MM.1S (cell line): Measurements from ENCODE around the gene TMEM141.

ENCODE experiments used
- CTCF ChIP-seq: fragments of 300-600 bp; sonication (generic); IDR thresholded peaks from 2 replicates; pipeline ENCODE4 v1.5.1; 2016; ENCODE audit warnings: antibody characterized with exemption, low read length, mixed read lengths
- EZH2phosphoT487 ChIP-seq: fragments of 300-600 bp; sonication (generic); IDR thresholded peaks from 2 replicates; pipeline ENCODE4 v1.6.1; 2018; ENCODE audit warnings: antibody characterized with exemption, low read length

GRCh38 chr9:136791516-136792276 lies 552 bp downstream of the TMEM141 start:
- TF ChIP-seq EZH2phosphoT487 (no peak), CTCF (peak; percentile 100)
